K562 (cell line): Measurements from ENCODE around the gene FOXD3. TPM values are rescaled to one million over a fixed set of nuclear protein-coding genes. Genes with fewer than 3 reads are reported as not detected.

Experiments
- ATAC-seq: fragments of 200-7000 bp; cut with Tn5 transposase; 3 replicates; pipeline ENCODE4 v1.9.1; 2020; ENCODE audit warnings: moderate library complexity
- BruUV-seq: library from RNA; stranded (reverse); fragments of 400-500 nt; replicated peaks from 2 replicates; lab custom pipeline; 2021; lab: Mats Ljungman, UMichigan
- CTCF ChIA-PET: fragments of 300-600 bp; formaldehyde crosslinking; extraction: SDS; loops from one replicate; lab custom pipeline; 2021; ENCODE audit warnings: low intra/inter-chr PET ratio; lab: Yijun Ruan, JAX
- POLR2A ChIA-PET: fragments of 300-600, 350-650 bp; sonication (Branson Sonifier 250); formaldehyde crosslinking; extraction: SDS; loops from one replicate; lab custom pipeline; 2021; ENCODE audit warnings: antibody characterized with exemption, inconsistent platforms; lab: Yijun Ruan, JAX
- DNase-seq, 4 experiments: peaks; one replicate each; pipeline versions ENCODE4 v3.0.0 to v3.0.0-alpha.2; 2011 to 2018; ENCODE audit warnings: low spot score in 3 of 4, mixed read lengths in 3 of 4; ENCODE audit errors: extremely low read depth in 1 of 4
- FAIRE-seq: peaks from 2 replicates; lab custom pipeline; 2011; peaks lifted over from hg19 to GRCh38; lab: Jason Lieb, UNC
- H2AFZ ChIP-seq: 2 replicates; pipeline ENCODE4 v1.6.0; 2011; ENCODE audit warnings: low read depth, low read length, control low read depth, inconsistent platforms
- H3K27ac ChIP-seq: fragments of 200-600 bp; 3 replicates; pipeline ENCODE4 v1.8.0; 2011; ENCODE audit warnings: low read depth, mild to moderate bottlenecking, control low read depth, inconsistent platforms, low read length, moderate library complexity, mixed read lengths; ENCODE audit errors: extremely low read depth
- H3K27me3 ChIP-seq, 2 experiments: fragments of 300-600 bp in 1 of 2; 2 replicates in 1 of 2; 3 replicates in 1 of 2; pipeline versions ENCODE4 v1.6.0 to v1.8.0; 2011; ENCODE audit warnings: inconsistent platforms in 2 of 2, low read length in 2 of 2, mild to moderate bottlenecking in 1 of 2, mixed read lengths in 1 of 2, moderate library complexity in 1 of 2; ENCODE audit not compliant: control insufficient read depth in 2 of 2, insufficient read depth in 2 of 2
- H3K36me3 ChIP-seq: fragments of 300-600 bp; 3 replicates; pipeline ENCODE4 v1.8.0; 2011; ENCODE audit warnings: mild to moderate bottlenecking, low read length, inconsistent platforms; ENCODE audit not compliant: control insufficient read depth, insufficient read depth
- H3K4me1 ChIP-seq, 2 experiments: fragments of 200-600 bp in 1 of 2; replicated peaks in 1 of 2; 2 replicates in 1 of 2; 3 replicates in 1 of 2; pipeline versions ENCODE4 v1.5.1 to v1.8.0; 2011; ENCODE audit warnings: inconsistent platforms in 2 of 2, low read length in 2 of 2, mild to moderate bottlenecking in 1 of 2, mixed read lengths in 1 of 2, moderate library complexity in 1 of 2; ENCODE audit not compliant: control insufficient read depth in 2 of 2, insufficient read depth in 2 of 2
- H3K4me2 ChIP-seq: 2 replicates; pipeline ENCODE4 v1.6.1; 2011; ENCODE audit warnings: low read length, control low read depth, inconsistent platforms, mixed read lengths; ENCODE audit not compliant: insufficient read depth
- H3K4me3 ChIP-seq: fragments of 200-600 bp; sonication (generic), shearing (Covaris generic); 2 replicates; pipeline ENCODE4 v1.5.1; 2016; ENCODE audit warnings: control low read depth, inconsistent platforms
- H3K79me2 ChIP-seq: fragments of 200-600 bp; 3 replicates; pipeline ENCODE4 v1.8.0; 2011; ENCODE audit warnings: low read length, inconsistent platforms; ENCODE audit not compliant: control insufficient read depth, insufficient read depth
- H3K9ac ChIP-seq, 2 experiments: 2 replicates each; pipeline versions ENCODE4 v1.6.0 to v1.6.1; 2011; ENCODE audit warnings: low read depth in 2 of 2, low read length in 2 of 2, control low read depth in 1 of 2, inconsistent platforms in 1 of 2, mild to moderate bottlenecking in 1 of 2, mixed read lengths in 1 of 2; ENCODE audit not compliant: insufficient read depth in 1 of 2
- H3K9me1 ChIP-seq: one replicate; pipeline ENCODE4 v1.6.0; 2011; ENCODE audit warnings: inconsistent platforms, mild to moderate bottlenecking, low read length, moderate library complexity; ENCODE audit not compliant: control insufficient read depth, insufficient read depth
- H3K9me3 ChIP-seq: replicated peaks from 2 replicates; pipeline ENCODE4 v1.5.1; 2011; ENCODE audit warnings: low read depth, low read length, inconsistent platforms; ENCODE audit not compliant: control insufficient read depth, insufficient read depth
- H4K20me1 ChIP-seq: replicated peaks from 2 replicates; pipeline ENCODE4 v1.6.1; 2011; ENCODE audit warnings: low read length, inconsistent platforms, mixed read lengths; ENCODE audit not compliant: control insufficient read depth, insufficient read depth
- NFYB ChIP-seq: IDR thresholded peaks from 2 replicates; pipeline ENCODE4 v1.6.1; 2011; ENCODE audit warnings: mild to moderate bottlenecking, moderate library complexity; ENCODE audit not compliant: insufficient read length; ENCODE audit errors: extremely low read depth
- ZNF584 ChIP-seq: fragments of 200-800 bp; sonication (Bioruptor generic); IDR thresholded peaks from 2 replicates; pipeline ENCODE4 v1.6.1; 2016; ENCODE audit warnings: low read depth, mild to moderate bottlenecking, missing genetic modification characterization, missing compliant biosample characterization
- WGBS: fragments of 100-300 bp; shearing (Covaris generic); methylation state at CpG from one replicate; pipeline ENCODE4 v1.1.6; 2016; ENCODE audit warnings: low coverage, mixed read lengths; ENCODE audit not compliant: insufficient coverage; ENCODE audit errors: missing lambda C conversion rate; 5-methylcytosine and 5-hydroxymethylcytosine counted together
- in situ Hi-C: fragments of 300-500 bp; cut with MboI; formaldehyde crosslinking; loops from 4 replicates; pipeline ENCODE4 v1.15.0; 2018; ENCODE audit warnings: inconsistent platforms, mixed read lengths
- intact Hi-C: fragments of 100-400 bp; cut with micrococcal nuclease; formaldehyde crosslinking; loops from 2 replicates; pipeline ENCODE4 v1.14.2; 2022
- polyA plus RNA-seq, 8 experiments: library from polyadenylated mRNA; depleted of rRNA in 4 of 8; stranded (reverse) in 5 of 8; unstranded in 3 of 8; fragments of >200 nt; fragmentation: Nextera tagmentation in 2 of 8; fragmentation: Illumina TruSeq in 1 of 8; extraction: Ambion mirVana in 2 of 8; extraction: Trizol in 1 of 8; gene quantifications; 2 replicates each; pipeline versions ENCODE4 v1.2.1 to v1.2.3, GENCODE V29; 2011 to 2014; ENCODE audit warnings: inconsistent platforms in 1 of 8, missing spikeins in 1 of 8
- total RNA-seq, 7 experiments: library from RNA; depleted of rRNA in 6 of 7; stranded (reverse); fragments of >200 nt in 6 of 7; fragmentation: Illumina TruSeq in 2 of 7; extraction: Trizol in 2 of 7; gene quantifications; 2 replicates each; pipeline versions ENCODE4 v1.2.1 to v1.2.3, GENCODE V29; 2011 to 2021; ENCODE audit warnings: low replicate concordance in 1 of 7
- TF ChIP-seq, protein P1 (sequence below): sonication (generic); formaldehyde crosslinking; IDR thresholded peaks from 2 replicates; pipeline ENCODE4 v1.8.1; 2023; ENCODE audit warnings: mild to moderate bottlenecking, missing genetic modification reagents
- TF ChIP-seq, protein P2 (sequence below): IDR thresholded peaks from 2 replicates; pipeline ENCODE4 v1.6.1; 2012; ENCODE audit warnings: low read depth, low read length, improper control_type of control experiment, borderline replicate concordance

The FOXD3 gene
- total and polyA plus RNA-seq, 9 of the 15 experiments (the other 6 are each of a cell fraction or from before 2014, with no cell fraction given) = 0.06 to 0.45 (median 0.10) TPM; not detected in 2

DNA sequence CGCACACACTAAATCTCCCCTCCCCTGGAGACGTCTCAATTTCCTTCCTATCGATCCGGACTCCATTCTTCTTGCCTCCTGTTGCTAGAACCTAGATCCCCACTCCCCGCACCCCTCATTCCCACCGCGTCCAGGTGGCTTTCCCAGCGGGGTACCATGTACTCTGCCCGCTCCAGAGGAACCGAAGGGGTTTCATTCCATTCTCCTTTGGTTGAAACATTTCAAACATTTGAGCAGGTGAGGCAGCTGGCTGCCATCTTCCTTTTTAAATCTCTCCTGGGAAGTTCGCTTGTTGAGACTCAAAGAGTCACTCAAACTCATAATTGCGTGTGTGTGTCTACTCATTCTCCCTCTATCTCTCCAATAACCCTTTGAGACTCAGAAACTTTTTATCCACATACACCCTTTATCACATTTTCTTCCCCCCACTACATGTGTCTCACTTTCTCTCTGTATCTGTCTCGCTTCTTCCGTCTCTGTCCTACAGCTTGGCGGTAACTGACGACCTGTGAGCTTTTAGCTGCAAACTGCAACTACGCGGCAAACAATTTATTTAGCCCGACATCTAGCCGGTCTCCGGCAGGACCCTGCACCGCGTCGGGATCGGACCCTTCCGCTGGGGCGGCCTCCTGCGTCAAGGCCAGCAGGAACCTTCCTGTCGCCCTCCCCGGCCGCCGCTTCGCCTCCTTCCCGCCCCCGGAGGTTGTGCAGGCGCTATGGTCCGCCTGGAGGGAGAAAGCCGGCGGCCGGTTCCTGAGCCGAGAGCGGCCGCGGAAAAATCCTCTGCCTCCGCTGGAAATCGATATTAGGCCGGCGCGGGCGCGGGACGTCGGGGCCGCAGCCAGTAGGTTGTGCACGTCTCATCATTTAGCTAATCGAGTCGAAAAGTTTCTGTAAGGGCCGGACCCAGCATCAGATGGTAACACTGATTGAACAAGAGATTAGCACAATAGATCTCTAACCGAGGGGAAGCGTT lies 3.0 kb upstream of the FOXD3 start:
- FAIRE-seq (no peak), ATAC-seq (no peak)
- no peaks in the 10 kb centered on the region for H3K9me1 ChIP-seq
- intact Hi-C loops (loop anchor here (5.0 kb wide), 1 partner anchor 218 kb away; no protein-coding TSS in a partner anchor), in situ Hi-C loops (loop anchor here (5.0 kb wide), 1 partner anchor 123 kb away; no protein-coding TSS in a partner anchor)
- peaks cover 0 to 9% of the 10 kb centered on the region in 2 experiments; a peak in 2 of 5 replicates for H3K27me3 ChIP-seq
- no peak overlapping the region for H3K4me2 ChIP-seq
- no peaks in the 10 kb centered on the region for H4K20me1 ChIP-seq
- H3K4me3 ChIP-seq = no peak overlapping the region
- H3K27ac ChIP-seq = no peak overlapping the region
- TF ChIP-seq, protein P1, sequence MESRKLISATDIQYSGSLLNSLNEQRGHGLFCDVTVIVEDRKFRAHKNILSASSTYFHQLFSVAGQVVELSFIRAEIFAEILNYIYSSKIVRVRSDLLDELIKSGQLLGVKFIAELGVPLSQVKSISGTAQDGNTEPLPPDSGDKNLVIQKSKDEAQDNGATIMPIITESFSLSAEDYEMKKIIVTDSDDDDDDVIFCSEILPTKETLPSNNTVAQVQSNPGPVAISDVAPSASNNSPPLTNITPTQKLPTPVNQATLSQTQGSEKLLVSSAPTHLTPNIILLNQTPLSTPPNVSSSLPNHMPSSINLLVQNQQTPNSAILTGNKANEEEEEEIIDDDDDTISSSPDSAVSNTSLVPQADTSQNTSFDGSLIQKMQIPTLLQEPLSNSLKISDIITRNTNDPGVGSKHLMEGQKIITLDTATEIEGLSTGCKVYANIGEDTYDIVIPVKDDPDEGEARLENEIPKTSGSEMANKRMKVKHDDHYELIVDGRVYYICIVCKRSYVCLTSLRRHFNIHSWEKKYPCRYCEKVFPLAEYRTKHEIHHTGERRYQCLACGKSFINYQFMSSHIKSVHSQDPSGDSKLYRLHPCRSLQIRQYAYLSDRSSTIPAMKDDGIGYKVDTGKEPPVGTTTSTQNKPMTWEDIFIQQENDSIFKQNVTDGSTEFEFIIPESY = peak; percentile 80
- TF ChIP-seq NFYB (no peak), ZNF584 (CRISPR knock-in tag) (no peak)
- TF ChIP-seq, protein P2, sequence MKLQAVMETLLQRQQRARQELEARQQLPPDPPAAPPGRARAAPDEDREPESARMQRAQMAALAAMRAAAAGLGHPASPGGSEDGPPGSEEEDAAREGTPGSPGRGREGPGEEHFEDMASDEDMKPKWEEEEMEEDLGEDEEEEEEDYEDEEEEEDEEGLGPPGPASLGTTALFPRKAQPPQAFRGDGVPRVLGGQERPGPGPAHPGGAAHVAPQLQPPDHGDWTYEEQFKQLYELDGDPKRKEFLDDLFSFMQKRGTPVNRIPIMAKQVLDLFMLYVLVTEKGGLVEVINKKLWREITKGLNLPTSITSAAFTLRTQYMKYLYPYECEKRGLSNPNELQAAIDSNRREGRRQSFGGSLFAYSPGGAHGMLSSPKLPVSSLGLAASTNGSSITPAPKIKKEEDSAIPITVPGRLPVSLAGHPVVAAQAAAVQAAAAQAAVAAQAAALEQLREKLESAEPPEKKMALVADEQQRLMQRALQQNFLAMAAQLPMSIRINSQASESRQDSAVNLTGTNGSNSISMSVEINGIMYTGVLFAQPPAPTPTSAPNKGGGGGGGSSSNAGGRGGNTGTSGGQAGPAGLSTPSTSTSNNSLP = no peak
- TF ChIP-seq, all 486 proteins: peak for 1
- BruUV-seq = no TSS peak
- no peaks in the 10 kb centered on the region for H3K9me3 ChIP-seq
- 83% methylated on average over 42 of the region's 60 CpGs for WGBS
- no peak for DNase-seq
- ChIA-PET POLR2A (interaction anchor here (1.0 kb wide), 1 partner anchor 10 kb away, joined by 3 read pairs; no protein-coding TSS in a partner anchor), CTCF (no interaction called here)
- no peaks in the 10 kb centered on the region for H3K79me2 ChIP-seq
- H3K4me1 ChIP-seq = peaks cover 4 to 41% of the 10 kb centered on the region in 2 experiments; a peak in 4 of 5 replicates
- no peak overlapping the region for H3K9ac ChIP-seq
- no peak overlapping the region for H2AFZ ChIP-seq
- H3K36me3 ChIP-seq = no peaks in the 10 kb centered on the region
